CD4-positive, alpha-beta T cell treated with Interleukin-6 for 4 hours (primary cell): ENCODE results near the gene TRMT10C.
"Not testable (repeated sequence)": the region's sequence is repeated elsewhere in the genome, so short reads cannot be mapped to it uniquely, and the experiment has no call there.

Experiments used
- DNase-seq: peaks from one replicate; pipeline ENCODE4 v3.0.0-alpha.2; 2020; ENCODE audit warnings: mixed read lengths

The TRMT10C gene

DNA sequence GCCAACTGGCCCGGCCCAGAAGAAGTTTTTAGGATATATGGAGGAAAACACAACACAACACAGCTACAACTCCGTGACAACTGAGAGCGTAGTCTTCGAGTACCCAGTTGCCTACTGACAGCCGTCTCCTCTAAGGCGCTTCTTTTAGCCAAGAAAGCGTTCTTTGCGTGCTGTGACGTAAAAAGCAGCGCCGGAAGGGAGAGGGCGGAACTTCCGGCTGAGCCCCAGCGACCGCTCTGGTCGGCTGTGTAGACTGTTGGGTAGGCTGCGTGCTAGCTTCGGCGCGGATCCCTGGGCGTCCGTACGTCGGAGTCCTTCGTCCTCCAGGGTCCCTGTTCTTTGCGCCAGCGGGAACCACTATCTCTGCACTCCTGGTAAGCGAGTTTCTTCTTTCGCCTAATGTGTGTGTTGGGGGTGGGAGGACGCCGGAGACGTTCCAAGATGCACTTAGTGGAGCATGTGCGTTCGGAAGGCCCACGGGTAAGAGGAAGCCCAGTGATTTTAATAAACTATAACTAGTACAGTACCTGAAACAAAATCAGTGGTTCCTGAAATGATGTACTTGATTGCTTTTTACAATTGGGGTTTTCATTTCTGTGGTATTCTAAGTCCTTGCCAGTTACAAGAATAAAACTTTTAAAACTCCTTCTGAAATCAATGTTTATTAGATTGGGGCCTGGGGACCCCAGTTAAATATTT is at the start of gene TRMT10C:
TRMT10C (plus strand) TSS at position 239 of the 699 bp plus-strand sequence. CDS start 2,914 bp downstream, outside the sequence.
- peak; percentile 92 for DNase-seq

DNA sequence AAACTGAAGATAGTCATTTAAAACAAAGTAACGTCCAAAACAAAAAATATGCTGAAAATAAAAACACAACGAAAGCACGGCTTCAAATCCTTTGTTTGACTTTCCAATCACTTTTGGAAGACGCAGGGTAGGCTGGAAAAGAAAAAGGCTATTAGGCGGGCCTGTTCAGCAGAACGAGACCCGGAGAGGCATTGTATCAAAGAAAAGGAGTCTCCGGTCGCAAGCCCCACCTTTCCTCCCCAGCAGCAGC is 49.3 kb upstream of the TRMT10C start:
- peak; percentile 60 for DNase-seq

DNA sequence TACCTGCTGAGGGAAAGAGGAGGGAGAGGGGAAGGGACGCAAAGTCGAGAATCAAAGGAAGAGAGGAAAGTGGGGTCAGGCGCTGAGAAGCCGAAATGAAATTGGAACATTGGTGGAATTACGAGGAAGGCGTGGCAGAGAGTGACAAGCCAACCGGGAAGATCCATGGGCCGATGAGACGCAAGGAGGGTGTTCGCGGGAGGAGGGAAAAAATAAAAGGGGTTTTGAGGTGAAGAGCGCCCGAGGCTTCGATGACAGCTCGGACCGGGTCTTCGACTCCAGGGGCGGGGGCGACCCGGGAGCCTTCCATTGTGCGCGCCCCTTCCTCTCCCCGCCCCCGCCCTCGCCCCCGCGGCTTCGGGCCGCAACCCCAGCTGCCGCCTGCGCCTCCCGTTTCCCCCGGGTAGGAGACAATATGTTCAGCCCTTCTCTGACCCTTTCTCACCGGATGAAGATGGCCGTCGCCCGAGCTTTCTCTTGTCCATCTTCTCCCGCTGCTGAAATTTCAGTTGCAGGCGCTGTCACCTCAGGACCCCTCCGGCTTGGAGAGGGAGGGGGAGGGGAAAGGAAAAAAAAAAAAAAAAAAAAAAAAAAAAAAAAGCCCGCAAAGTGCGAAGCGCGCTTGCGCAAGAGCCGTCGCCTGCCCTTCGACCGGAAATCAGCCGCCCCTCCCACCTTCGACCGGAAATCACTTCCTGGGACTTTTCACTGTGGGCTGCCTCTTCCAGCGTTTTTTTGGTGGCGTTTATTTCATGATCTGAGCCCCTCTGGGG is 48.8 kb upstream of the TRMT10C start, which contains the start of gene SENP7:
SENP7 (minus strand) TSS at position 567 of the 773 bp plus-strand sequence; CDS start at position 485, 82 bp downstream.
- peak; percentile 84 for DNase-seq

DNA sequence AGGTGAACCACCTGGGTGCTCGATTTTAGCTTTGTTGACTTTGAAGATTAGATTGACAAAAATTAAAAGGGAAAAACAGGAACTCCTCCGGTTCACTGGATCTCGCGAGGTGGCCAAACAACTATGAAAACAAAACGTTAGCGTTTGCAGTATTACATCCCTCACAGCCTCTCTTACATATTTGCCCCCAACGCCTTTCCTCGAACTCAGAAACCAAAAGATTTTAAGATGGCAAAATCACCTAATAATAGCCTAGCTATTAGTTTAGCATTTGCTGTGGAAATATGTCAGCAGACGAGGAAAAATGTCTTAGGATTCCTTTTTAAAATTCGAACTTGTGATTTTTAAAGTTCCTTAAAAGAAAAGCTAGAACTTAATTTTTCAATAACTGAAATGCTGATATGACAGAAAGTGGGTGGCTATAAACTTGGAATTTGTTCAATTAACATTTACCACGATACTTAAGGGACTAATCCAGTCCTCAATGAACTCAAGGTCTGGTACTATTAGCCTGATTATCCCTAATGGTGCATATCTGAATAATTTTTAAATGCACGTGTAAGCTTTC is 48.2 kb upstream of the TRMT10C start:
- DNase-seq, result no peak

DNA sequence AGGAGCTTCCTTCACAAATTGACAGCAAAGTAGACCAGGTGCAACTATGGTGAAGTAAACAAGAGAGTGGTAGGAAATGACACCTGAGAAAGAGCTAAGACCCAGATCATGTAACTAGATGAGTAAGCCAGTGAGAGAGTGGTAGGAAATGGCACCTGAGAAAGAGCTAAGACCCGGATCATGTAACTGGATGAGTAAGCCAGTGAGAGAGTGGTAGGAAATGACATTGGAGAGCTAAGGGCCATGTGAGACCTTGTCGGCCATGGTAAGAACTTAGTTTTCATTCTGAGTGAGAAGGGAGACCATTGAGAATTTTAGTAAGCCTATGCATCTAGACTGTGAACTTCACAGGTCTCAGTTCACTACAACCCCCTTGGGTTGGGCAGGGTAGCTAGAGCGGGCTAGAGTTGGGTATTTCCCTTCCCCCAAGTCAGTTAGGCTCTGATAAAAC is 43.2 kb upstream of the TRMT10C start:
- DNase-seq, result peak; percentile 63

DNA sequence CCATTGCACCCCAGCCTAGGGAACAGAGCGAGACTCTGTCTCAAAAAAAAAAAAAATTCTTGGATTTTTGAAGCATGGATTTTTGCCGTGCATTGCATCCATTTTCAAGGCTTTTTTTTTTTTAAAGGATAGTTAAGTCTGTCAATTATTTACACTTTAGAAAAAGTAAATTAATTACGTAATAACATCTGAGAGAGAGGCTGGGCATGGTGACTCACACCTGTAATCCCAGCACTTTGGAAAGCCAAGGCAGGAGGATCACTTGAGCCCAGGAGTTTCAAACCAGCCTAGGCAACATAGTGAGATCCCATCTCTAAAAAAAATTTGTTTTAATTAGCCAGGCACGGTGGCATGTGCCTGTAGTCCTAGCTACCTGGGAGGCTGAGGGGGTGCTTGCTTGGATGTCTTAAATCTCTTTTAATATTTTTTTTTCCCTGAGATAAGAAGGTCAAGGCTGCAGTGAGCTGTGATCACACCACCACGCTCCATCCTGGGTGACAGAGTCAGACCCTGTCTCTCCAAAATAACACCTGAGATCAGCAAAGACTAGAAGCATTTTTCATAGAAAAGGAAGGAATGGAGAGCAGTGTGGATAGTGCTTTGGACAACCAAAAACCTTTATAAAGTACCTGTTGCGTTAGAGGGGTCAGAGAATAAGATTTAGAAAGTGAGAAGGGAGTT is 41.8 kb upstream of the TRMT10C start:
- no peak for DNase-seq

DNA sequence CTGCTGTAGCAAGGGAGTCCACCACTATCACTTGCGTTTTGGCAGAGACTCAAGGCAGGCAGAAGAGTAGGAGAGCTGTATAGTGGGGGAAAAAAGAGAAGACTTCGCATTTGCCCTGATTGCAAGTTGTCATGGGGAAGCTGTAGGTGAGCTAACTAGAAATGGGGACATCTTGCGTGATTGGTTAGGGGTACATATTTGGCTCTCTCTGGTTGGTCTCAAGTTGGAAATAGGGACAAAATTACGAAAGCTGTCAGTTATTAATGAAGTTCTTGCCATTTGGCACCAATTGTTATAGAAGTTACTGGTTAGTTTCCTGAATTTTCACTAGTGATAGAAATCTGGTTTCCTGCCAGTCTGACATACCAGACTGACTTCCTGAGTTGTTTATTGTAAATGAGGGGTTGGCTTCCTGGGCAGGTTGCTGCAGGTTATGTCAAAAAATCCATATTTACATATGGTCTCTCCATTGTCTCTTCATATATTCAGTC is 40.4 kb upstream of the TRMT10C start:
- DNase-seq, result peak; percentile 62

DNA sequence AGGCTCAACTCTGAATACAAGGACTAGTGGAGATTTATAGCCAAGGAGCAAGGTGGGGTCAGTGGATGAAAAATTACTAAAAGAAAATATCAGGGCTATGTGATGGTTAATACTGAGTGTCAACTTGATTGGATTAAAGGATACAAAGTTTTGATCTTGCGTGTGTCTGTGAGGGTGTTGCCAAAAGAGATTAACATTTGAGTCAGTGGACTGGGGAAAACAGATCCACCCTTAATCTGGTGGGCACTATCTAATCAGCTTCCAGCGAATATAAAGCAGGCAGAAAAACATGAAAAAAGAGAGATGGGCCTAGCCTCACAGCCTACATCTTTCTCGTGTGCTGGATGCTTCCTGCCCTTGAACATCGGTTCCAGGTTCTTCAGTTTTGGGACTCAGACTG is 34.2 kb upstream of the TRMT10C start:
- no peak for DNase-seq

DNA sequence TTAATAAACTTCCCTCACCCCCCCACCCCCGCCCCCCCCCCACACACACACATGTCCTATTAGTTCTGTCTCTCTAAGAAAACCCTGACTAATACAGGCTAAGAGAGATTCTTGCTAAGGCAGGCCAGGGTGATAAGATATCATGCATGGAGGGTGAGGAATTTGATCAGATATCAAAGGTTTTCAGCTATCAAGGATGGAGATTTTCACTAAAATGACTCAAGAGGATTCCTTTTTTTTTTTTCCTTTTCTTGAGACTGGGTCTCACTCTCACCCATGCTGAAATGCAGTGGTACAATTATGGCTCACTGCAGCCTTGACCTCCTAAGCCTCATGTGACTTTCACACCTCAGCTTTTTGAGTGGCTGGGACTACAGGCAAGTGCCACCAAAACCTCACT is 33.8 kb upstream of the TRMT10C start:
- DNase-seq, result no peak

DNA sequence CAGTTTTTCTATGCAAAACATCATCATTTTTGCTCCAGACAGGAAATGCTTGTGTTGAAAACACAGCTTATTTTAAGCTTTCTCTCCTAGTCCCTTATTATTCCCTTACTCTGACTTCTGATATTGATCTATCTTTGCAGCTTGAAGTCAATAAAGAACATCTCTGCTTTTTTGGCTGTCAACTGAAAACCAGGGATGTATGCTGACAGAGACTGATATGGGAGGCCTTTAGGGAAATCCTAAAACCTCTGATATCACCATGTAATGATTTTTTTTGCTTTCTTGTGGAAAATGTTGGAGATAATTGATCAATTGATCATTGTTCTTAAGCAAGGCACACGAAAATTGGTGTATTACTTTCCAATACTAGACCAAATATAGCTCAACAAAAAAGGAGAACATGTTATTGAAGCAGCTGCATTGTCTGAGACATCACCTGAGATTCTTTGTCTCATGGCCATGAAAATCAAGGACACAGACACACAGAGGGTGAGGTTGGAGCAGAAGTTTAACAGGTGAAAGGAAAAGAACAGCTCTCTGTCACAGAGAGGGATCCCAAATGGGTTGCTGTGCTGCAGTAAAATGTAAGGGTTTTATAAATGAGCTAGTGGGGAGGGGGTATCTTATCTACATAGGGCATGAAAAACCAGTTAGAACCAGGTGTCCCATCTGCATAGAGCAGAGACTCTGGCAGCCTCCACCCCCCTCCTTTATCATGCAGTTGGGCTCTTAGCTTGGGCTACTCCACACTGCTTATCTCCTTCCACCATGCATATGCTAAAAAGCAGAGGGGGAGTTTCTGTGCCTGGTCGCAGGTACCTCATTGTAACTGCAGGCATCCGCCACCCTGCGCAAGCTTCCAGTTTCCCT is 31.6 kb upstream of the TRMT10C start:
- peak; percentile 20 for DNase-seq

DNA sequence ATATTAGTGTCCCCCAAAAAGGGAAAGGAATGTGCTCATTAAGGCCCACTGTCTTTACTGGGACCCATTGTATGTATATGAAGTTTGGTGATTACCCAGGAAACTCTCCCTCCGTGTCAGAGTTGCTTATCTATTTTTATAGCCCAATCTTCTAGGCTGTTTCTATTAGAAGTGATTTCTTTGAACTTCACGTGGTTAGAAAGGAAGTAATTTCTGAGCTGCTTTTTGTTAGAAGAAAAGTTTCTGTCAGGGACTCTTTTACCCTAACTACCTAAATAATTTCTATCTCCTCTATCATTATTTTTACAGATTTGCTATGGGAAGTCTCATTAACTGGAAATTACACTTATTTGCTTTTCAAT is 31.0 kb upstream of the TRMT10C start:
- no peak for DNase-seq

DNA sequence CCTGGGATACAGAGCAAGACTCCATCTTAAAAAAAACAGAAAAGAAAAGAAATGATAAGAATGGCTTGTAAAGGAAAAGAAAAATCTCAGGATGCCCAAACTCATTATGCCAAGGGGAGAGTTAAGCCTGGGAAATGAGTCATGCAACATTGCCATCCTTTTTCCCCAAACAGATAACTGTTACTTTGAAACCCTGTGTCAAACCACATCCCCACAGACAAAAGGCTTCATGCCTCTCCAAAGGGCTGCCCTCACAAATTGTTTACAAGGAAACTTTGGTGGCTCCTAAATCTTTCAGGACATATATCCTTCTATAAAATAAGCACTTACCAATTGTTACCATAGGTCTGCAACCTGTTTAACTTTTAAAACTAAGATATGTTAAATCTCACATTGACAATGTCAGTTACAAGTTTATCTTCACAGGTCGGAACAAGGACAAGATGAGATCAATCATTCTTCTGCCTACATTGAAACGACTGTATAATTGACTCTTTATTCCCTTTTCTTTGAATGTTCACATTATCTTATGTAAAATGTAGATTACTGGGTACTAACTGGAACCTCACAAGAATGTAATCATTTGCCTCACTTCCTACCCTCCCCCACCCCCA is 30.1 kb upstream of the TRMT10C start:
- peak; percentile 51 for DNase-seq

DNA sequence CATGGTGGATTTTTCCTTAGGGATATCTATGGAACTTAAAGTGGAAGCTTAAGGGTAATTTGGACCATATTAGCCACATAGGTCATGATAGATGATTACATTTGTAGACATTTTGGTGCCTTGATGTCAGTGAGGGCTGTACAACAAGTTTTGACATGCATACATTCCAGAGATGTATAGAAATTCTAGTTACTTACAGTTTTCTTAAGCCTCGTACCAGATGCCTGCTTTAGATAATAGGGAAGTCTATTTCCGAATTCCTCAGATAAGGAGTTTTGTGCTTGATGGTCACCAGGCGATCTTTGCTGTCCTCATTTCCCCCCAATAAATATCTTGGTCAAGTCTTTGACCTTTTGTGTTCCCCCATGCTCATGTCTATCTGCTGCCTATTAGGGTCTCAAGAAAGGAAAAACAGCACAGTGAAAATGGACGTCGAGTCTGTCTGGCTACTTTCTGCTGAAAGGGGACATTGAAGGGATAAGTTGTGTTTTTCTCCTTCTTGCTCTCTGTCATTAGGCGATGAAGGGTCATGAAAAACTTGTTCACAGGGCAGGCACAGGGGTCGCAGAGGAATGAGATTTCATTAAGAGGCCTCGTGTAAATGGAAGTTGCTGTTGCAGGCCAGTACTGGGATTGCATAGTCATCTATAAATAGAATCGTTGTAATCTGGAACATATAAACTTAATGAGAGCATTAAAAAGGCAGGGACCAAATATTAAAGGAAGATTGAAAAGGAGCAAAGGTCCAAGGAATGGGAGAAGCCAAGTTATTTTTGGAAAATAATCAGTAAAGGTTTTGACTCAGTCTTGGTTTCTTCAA is 28.7 kb upstream of the TRMT10C start:
- no peak for DNase-seq

DNA sequence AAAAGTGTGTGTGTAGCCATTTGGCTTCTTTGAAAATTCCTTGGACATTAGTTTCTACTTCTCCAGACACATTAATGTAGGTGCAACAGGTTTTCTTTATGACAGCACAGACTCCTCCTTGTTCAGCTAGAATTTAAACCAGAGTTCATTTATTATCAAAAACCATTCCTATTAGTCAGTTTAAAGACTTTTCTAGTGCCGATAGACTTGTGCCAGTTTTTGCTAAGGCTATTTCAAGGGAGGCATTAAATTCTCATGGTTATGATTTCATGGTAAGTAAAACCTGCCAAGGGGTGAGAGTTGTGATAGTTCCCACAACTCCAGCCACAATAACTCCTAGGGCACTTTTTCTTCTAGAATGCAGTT is 28.1 kb upstream of the TRMT10C start:
- DNase-seq, result no peak

DNA sequence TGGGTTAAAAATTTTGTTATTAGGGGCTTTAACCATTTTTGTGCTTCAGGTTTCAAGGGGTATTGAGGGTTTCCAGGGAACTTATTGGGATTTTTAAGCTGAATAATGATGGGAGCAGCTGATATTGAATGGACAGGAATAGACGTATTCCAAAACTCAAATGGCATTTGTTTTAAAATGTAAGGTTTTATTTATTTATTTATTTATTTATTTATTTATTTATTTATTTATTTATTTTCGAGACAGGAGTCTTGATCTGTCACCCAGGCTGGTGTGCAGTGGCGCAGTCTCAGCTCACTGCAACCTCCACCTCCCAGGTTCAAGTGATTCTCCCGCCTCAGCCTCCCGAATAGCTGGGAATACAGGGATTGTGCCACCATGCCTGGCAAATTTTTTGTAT is 26.4 kb upstream of the TRMT10C start:
- DNase-seq, result no peak

DNA sequence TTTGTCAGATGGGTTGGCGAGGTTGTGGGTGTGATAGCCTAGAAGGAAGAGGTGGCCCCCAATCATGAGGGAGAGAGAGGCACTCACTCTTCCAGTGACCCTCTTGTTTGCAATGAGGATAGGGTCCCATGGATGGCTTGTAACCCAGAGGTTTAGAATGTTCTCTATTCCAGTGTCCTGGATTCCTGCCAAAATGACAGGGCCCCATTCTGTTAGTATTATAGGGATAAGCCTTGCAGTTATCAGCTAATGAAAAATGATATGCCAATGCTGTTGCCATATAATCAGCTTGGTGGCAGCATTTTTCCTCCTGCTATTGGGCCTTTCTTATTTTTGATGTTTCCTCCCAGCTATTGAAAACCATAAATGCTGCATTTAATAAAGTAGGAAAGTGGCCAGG is 25.4 kb upstream of the TRMT10C start:
- DNase-seq, result no peak

DNA sequence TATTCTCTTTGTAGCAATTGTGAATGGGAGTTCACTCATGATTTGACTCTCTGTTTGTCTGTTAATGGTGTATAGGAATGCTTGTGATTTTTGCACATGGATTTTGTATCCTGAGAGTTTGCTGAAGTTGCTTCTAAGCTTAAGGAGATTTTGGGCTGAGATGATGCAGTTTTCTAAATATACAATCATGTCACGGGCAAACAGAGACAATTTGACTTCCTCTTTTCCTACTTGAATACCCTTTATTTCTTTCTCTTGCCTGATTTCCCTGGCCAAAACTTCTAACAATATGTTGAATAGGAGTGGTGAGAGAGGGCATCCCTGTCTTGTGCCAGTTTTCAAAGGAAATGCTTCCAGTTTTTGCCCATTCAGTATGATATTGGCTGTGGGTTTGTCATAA is 24.7 kb upstream of the TRMT10C start:
- DNase-seq, result not testable (repeated sequence)

DNA sequence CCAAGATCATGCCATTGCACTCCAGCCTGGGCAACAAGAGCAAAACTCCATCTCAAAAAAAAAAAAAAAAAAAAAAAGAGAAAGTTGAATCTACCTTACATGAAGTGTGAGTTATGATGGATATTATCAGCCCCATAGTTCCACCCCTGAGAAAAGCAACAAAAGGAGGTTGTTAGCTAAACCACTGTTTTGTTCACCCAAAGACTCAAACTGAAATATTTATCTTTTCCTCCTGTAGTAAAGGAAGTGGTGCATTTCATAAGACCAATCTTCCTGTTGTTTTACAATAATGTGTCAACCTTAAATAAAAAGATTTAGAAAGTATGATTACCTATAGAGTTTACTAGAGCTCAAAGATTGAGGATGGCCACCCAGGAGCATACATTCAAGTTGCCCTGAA is 18.7 kb upstream of the TRMT10C start:
- no peak for DNase-seq

DNA sequence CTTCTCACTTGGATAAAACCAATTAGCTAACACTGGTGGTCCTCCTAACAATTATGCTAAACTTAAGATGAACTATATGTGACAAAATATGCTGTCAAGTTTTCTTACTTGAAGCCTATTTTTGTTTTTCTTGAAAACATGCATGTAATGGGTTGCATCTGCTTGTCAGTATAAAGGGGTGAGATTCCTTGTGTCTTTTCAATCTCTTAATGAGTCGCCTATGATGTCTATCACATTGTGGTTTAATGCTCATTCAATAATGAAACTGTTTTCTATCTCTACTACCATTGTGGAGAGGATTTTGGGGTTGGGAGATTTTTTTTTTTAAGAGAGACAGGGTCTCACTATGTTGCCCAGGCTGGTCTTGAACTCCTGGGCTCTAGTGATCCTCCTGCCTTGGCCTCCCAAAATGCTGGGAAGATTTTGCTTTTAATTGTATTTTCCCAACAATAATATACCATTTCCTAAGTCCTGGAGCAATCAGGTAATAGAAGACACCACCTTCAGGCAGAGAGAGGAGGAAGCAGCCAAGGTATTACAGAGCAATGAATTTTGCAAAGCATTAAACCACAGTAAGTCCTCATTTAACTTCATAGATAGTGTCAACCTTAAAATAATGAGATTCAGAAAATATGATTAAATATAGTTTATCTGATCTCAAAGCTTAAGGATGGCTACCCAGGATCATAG is 17.4 kb upstream of the TRMT10C start:
- no peak for DNase-seq

DNA sequence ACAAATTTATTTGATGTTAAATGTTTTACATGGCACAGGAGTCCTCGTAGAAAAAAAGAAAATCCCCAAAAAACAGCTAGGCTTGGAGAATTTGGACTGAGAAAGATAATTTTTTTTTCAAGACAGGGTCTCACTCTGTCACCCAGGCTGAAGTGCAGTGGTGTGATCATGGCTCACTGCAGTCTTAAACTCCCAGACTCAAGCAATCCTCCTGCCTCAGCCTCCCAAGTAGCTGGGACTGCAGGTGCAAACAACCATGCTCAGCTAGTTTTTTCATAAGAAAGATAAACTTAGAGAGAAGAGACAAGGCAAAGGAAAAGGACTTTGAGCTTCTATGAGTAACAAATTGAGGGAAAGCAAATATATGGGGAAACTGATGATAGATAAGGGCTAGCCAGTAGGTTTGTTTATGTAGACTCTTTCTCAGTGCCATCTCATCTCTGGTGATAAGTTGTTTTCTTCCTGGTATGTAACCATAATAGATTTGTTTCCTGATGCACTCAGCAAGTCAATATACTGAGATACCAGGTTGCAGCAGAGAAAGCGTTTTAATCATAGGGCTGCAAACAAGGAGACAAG is 13.1 kb upstream of the TRMT10C start:
- DNase-seq, result no peak
